ENCODE data around the gene ABCB4. TPM values are rescaled to one million over a fixed set of nuclear protein-coding genes. Genes with fewer than 3 reads are reported as not detected.
A peak's percentile ranks its signal among the peaks of the same experiment; 100 is the strongest.

ABCB4 gene
- total RNA-seq, 1 experiment from 2014 or later, result 0.20 TPM

- no peak overlapping the region for H3K14ac ChIP-seq (ENCODE audit: insufficient read depth, low read length)
These were observed 19.2 kb downstream of the ABCB4 start for GRCh38 chr7:87456247-87456646.

More at GRCh38 chr7:87456247-87456646, 19.2 kb downstream of the ABCB4 start:
- TF ChIP-seq, protein P1, sequence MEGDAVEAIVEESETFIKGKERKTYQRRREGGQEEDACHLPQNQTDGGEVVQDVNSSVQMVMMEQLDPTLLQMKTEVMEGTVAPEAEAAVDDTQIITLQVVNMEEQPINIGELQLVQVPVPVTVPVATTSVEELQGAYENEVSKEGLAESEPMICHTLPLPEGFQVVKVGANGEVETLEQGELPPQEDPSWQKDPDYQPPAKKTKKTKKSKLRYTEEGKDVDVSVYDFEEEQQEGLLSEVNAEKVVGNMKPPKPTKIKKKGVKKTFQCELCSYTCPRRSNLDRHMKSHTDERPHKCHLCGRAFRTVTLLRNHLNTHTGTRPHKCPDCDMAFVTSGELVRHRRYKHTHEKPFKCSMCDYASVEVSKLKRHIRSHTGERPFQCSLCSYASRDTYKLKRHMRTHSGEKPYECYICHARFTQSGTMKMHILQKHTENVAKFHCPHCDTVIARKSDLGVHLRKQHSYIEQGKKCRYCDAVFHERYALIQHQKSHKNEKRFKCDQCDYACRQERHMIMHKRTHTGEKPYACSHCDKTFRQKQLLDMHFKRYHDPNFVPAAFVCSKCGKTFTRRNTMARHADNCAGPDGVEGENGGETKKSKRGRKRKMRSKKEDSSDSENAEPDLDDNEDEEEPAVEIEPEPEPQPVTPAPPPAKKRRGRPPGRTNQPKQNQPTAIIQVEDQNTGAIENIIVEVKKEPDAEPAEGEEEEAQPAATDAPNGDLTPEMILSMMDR (conservative IDR thresholded peaks at IDR 0.05), result no peak
- H3K56ac ChIP-seq (ENCODE audit: insufficient read length, low read depth, low read length), result no peak overlapping the region
- Mint-ChIP-seq H3K4me3 (no peak overlapping the region), H3K4me1 (peaks cover 2 to 9% of the 10 kb centered on the region in 2 experiments; a peak in 2 of 4 replicates), H3K9me3 (no peaks in the 10 kb centered on the region), H3K27ac (peak overlapping the region in 2 of 3 experiments; percentile 23 to 63; a peak in 2 of 7 replicates), H3K27me3 (ENCODE audit: low read depth) (no peaks in the 10 kb centered on the region), H3K36me3 (ENCODE audit: insufficient read depth in 1 of 3, low read depth in 3 of 3) (no peaks in the 10 kb centered on the region)
- H3K79me1 ChIP-seq (ENCODE audit: insufficient read depth, low read depth, low read length, poor library complexity, severe bottlenecking), result no peaks in the 10 kb centered on the region
- H2BK5ac ChIP-seq (ENCODE audit: insufficient read length, low read length), result no peak overlapping the region
- no peak overlapping the region for H3K9ac ChIP-seq (ENCODE audit: extremely low read depth, insufficient read length, low read length)
- H3K18ac ChIP-seq (ENCODE audit: insufficient read length, low read depth, low read length), result no peak overlapping the region
- no peak overlapping the region for H3K4ac ChIP-seq (ENCODE audit: low read depth, low read length)
- H3K27ac ChIP-seq (ENCODE audit: insufficient read length, low read depth, low read length), result no peak overlapping the region
- no peaks in the 10 kb centered on the region for H3K9me3 ChIP-seq (ENCODE audit: control insufficient read depth, low read depth, low read length)
- DNase-seq, result no peak
- no peaks in the 10 kb centered on the region for H3K79me2 ChIP-seq (ENCODE audit: insufficient read depth, low read length)
- no peak overlapping the region for H2BK20ac ChIP-seq (ENCODE audit: low read depth, low read length, poor library complexity, severe bottlenecking)
- H2BK120ac ChIP-seq (ENCODE audit: low read depth, low read length, poor library complexity, severe bottlenecking), result no peak overlapping the region
- no peak overlapping the region for H2BK15ac ChIP-seq (ENCODE audit: low read depth, low read length)
- no peaks in the 10 kb centered on the region for H3K4me1 ChIP-seq (ENCODE audit: insufficient read depth, low read length)
- no peaks in the 10 kb centered on the region for H4K20me1 ChIP-seq (ENCODE audit: control insufficient read depth, insufficient read depth, insufficient read length)
- no peaks in the 10 kb centered on the region for H3K27me3 ChIP-seq (ENCODE audit: insufficient read depth, low read length)
- no peak overlapping the region for H3K23ac ChIP-seq (ENCODE audit: insufficient read length, low read depth, low read length)
- no peaks in the 10 kb centered on the region for H3K23me2 ChIP-seq (ENCODE audit: insufficient read length, low read depth, low read length, poor library complexity, severe bottlenecking)
- H4K5ac ChIP-seq (ENCODE audit: insufficient read length, low read depth, low read length), result no peak overlapping the region
- H2AK5ac ChIP-seq (ENCODE audit: insufficient read length, low read length), result no peak overlapping the region
- WGBS (ENCODE audit: extremely low coverage, insufficient read length, low lambda C conversion rate), result no CpG with 5 or more reads among the region's 2 CpGs
- H4K8ac ChIP-seq (replicated peaks; ENCODE audit: insufficient read length, low read depth, low read length), result no peak overlapping the region
- H3T11ph ChIP-seq (ENCODE audit: low read length), result no peak overlapping the region
- H2AFZ ChIP-seq (ENCODE audit: low read length), result no peak overlapping the region
- H4K91ac ChIP-seq (ENCODE audit: insufficient read length, low read depth, low read length), result no peak overlapping the region
- H3K4me2 ChIP-seq (ENCODE audit: insufficient read depth, insufficient read length, low read length), result no peak overlapping the region
- no peak overlapping the region for H2BK12ac ChIP-seq (ENCODE audit: insufficient read length, low read depth, low read length)
